ENCODE data around the gene RPL34.
"Not testable (repeated sequence)": the region's sequence is repeated elsewhere in the genome, so short reads cannot be mapped to it uniquely, and the experiment has no call there.

The RPL34 gene

DNA sequence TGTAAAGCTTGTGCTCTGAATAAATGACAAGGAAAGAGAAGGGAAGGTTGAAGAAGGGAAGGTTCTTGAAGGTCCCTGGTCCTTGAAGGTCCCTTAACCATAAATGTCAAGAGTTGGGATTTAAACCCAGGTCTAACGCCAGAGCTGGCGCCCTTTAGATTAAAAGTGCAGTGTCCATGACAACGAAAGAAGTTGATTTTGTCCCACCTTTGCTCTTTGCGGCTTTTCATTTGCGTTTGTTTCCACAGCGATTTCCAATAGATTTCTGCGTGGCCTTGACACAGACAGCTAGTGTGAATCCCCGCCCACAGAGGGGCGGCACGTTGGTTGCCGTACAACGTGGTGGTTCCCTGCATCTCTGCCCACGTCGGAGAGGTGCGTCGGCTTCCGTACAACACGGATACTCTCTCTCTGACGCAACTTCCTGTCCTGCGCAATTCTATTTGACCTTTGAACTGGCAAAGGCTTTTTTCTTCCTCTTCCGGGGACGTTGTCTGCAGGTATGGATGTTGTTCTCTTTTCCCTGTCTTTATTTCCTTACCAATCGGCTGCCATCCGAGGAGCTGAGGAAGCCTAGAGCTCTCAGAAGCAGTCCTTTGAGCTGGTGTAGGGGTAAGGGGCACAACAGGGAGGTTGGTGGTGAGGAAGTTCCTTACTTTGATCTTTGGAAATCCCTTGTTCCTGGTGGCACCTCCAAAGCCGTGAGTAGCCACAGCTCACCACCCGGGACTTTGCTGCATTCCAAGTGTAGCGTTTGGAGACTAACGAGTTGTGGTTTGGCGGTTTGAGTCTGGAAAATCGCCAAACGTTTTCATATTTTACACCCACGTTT lies at the start of gene RPL34:
Gene RPL34 (plus strand): TSS at position 476 of the 832 bp plus-strand sequence. CDS start 1,384 bp downstream, outside the sequence.
- FAIRE-seq: peak; percentile 98

DNA sequence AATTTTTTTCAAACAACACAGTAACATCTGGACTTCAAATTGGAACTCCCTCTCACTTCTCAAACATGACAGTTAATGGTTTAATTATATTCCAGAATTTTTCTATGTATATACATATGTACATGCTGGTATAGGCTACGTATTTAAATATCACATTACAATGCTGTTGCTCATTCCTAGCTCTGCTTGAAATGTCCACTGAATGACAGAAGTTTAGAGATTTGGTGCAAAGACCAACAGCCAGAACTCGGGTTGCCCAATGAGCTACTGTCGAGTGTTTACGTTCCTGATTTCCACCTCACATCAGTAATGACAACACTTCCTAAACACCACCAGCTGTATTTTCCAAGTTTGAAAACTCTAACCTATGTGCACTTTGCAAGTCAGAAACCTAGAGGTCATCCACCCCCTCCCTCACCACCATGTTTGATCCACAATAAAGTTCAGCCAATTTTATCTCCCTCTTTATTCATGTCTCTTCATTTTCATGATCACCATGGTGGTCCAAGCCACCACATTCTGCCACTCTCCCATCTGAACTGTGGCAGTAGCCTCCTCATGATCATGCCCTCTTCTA lies 49.3 kb upstream of the RPL34 start:
- FAIRE-seq: no peak

DNA sequence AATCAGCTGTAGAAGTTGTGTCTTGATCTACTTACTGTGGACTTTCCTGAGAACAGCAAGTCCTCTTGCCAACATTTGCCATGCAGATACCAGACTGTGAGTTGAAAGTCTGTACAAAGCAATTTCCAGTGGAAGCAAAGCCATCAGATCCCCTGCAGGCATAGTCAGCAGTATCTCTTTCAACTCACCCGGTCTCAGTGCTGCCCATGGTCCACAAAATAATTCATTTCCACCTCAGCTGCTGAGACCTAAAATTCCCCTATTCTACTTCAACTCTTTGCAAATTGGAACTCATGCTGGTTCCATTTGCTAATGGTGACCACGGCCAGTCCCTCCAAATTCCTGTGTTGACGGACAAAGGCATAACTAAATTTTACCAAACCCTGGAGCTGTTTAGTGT lies 46.0 kb upstream of the RPL34 start:
- FAIRE-seq: no peak

DNA sequence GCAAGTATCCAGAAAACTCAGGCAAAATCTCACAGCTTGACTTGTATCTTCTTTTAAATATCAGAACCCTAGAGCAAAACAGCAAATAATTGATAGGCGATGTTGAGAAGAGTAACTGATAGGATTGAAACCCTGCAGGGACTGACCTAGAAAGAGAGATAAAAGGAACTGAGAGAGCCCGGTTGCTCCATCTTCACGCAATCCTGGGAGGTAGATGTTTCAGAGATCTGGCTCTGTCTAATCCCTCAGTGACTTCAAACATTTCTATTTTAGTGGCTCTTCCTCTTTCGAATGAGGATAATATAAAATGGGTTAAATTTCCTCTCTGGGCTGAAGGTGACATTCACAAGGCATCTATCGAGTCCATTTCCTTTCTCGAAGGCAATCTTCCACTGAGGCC lies 39.3 kb upstream of the RPL34 start:
- no peak for FAIRE-seq

DNA sequence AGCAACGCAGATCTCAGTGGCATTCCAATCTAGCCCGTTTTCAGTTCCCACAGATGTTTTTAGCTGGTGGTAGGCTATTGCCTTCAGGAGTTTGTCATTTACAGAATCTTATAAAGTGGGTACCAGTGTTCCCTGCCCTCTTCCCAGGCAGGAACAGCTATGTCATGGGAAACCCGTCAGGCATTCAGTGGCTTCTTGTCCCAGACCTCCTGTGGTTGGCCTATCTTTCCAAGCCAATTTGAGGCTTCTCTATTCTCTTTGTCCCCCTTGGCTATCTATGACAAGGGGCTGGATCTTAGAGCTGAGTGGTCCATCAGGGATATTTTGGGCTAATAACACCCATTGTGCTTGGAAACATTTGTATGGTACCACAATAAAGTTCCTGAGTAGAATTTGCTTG lies 33.6 kb upstream of the RPL34 start:
- FAIRE-seq: no peak

DNA sequence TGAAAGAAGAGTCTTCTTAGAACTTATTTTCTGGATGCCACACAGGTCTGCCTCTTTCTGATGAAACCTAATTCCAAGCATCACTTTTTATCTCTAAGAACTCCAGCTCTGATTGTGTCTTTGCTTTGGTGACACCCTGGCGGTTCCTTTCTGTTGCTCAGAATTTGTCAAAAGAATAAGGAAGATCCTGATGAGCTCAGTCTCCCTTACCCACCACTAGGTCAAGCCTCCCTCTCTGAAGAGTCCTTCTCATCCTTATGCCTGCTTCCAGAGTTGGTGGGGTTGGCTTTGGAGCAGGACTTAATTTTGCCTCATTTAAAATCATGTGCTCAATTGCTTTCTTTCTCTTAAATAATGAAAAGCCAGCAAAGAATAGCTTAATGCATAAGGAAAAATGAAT lies 31.5 kb upstream of the RPL34 start:
- no peak for FAIRE-seq

DNA sequence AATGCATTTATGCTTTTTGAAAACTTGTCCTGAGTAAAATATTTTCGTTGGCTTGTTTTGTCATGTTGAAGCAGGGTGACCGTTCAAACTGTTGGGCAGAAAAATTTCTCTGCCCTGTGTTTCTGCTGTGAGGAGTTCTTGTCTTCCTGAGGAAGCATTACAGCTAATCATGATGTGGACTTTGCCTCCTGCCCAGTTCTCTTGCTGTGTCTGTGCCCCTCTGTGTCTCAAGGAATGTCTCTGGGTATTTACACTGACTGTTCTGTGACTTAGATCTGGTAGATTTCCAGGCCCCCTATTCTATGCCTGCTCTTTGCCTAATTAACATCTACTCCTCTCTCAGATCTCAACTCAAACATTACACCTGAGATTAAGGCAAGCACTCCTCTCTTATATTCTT lies 30.4 kb upstream of the RPL34 start:
- FAIRE-seq: no peak

DNA sequence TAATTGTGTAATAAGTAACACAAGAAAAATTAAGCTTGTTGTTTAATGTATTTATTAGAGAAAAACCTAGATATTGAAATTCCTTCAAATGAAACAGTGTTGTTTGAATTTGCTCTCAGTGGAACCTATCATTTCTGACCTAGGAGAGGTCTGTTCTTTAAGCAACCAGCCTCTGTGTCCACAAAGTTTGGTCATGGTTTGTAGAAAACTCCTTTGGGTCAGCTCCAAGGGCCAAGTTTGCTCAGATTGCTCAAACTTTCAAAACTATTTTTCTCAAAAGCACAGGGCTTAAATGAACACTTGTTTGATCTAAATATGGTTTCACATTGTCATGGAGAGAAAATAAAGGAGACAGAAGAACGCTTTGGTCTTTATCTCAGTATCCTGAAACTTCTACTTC lies 29.6 kb upstream of the RPL34 start:
- FAIRE-seq: no peak

DNA sequence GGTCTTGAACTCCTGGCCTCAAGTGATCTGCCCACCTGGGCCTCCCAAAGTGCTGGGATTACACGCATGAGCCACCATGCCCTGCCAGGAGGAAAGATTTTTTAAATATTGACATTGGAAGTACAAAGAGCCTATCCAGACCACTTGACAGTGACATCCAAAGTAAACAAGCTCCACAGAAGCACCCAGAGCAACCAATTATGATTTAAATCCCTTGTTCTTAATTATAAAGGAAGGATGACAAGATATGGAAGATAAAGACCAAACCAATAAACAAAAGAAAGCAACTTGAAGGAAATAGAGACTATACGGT lies 27.7 kb upstream of the RPL34 start:
- FAIRE-seq: no peak

DNA sequence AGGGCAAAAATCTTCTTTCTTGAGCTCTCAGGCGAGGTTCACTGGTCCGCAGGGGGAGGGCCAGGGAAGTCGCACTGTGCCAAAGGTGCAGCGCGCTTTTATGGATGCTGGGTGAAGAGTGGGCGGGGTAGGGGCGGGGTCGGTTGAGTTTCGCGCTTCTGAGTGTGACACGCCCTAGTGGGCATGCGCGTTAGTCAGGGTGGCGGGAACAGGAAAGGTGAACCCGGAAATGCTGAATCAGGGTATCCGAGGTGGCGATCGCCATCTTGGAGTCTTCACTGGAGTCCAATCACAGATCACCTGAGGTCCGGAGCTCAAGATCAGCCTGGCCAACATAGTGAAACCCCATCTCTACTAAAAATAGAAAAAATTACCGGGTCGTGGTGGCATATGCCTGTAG lies 26.1 kb upstream of the RPL34 start:
- FAIRE-seq: not testable (repeated sequence)

DNA sequence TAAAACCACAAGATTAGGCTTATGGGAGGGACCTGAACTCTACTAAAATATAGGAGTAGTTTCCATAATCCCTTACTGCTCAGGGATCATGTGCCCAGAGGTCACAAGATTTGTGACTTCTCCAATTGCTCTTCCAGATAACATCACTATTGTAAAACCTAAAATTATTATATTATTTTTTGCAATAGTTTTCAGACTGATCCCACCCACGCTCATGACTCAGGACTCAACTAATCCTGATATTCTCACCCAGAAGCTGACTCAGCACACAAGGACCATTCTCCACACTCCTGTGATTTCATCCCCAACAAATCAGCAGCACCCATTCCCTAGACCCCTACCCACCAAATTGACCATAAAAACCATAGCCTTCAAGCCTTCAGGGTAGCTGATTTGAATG lies 24.0 kb upstream of the RPL34 start:
- no peak for FAIRE-seq

DNA sequence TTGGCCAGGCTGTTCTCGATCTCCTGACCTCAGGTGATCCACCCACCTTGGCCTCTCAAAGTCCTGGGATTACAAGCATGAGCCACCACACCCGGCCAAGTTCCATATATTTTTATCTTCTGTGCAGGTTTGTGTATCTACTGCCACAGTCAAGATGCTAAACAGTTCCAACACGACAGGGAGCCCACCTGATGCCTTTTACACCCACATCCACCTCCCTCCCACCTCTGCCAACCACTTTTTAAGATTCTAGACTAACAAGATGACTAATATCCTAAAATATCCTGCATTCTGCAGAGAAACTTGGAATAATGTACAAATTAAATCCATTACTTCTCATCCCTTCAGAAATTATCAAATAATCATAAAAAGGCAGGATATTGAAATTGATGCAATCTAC lies 19.3 kb upstream of the RPL34 start:
- no peak for FAIRE-seq

DNA sequence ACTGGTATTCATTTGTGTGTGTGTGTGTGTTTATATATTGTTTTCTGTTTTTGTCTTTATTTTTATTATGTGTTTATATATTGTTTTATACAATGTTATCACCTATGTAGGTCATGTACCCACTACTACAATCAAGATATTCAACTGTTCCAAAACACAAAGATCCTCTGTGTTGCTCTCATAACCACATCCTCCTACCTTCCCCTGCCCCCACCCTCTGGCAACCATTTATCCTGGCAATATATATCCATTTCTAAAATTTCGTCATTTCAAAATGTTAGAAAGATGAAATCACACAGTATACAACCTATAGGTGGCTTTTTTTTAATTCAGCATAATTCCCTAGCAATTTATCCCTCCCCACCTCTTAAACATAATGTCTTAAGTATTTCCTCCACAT lies 18.8 kb upstream of the RPL34 start:
- FAIRE-seq: no peak

DNA sequence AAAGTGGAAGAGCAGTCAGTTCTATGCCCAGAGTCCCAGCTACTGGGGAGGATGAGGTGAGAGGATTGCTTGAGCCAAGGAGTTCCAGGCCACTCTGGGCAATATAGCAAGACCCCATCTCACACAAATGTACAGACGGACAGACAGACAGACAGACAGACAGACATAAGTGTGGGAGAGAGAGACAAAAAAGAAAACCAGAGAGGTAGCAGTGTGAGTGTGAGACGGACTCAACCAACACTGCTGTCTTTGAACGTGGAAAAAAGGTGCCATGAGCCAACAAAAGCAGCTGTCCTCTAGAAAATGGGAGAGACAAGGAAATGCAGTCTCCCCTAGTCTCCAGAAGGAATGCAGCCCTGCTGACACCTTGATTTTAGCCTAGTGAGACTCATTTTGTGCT lies 18.2 kb upstream of the RPL34 start:
- FAIRE-seq: no peak

DNA sequence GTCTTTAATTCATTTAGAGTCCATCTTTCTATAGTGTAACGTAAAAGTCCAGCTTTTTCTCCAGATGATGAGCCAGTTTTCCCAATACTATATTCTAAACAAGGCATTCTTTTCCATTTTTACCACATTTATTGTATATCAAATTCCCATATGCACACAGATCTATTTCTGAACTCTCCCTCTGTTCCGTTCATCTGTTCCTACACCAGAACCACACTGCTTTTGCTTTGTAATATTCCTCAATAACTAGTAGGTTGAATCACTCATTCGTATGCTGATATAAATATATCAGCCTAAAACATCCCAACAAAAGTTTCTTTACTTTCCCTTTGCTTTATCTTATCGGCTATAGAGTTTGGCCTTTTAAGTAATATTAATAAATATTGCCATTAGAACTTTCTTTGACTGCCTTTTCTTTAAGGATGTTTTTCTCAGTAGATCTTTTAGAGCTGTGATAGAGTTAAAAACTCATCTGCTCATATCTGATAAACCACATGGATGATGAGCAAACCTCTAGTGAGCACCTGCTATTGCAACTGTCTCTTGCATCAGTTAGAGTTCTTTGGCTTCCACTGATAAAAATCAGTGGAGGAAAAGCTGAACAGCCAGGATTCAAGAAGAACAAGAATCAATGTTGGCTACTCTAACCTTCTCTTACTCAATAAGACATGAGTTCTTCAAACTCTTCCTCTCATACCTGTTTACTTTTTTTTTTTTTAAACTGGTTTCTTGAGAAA lies 13.1 kb upstream of the RPL34 start:
- FAIRE-seq: no peak

DNA sequence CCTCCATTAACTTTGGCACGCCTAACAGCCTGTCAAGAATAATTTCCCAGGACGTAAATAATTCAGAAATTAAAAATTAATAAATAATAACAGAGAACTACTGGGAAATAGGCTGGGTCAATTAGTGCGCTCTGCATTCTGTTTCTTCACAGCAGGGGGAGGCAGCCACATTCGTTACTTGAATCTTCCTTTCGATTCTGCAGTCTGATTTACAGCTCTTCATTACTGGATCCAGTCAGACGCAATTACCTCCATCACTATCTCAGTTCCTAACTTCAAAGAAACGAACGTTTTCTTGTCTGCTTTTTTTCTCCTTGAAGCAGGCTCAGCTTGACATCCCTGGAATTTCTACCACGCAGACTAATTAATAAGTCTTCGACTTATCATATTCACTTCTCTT lies 9.0 kb upstream of the RPL34 start:
- FAIRE-seq: no peak

DNA sequence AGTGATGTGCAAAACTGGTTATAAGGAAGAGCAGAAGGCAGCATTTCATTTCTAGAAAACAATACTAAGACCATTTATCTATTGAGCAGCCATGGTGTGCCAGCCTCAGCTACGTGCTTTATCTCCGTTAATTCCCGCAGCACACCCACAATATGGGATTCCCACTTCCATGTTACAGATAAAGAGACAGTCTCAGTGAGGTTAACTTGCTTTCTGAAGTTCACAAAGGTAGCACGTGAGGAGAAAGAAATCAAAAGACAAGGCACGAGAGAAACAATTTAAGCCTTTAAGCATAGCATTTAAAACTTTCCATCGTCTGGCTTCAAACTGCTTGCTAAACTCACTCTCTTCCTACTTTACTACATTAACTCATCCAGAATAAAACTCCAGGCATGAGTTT lies 8.0 kb upstream of the RPL34 start:
- no peak for FAIRE-seq

DNA sequence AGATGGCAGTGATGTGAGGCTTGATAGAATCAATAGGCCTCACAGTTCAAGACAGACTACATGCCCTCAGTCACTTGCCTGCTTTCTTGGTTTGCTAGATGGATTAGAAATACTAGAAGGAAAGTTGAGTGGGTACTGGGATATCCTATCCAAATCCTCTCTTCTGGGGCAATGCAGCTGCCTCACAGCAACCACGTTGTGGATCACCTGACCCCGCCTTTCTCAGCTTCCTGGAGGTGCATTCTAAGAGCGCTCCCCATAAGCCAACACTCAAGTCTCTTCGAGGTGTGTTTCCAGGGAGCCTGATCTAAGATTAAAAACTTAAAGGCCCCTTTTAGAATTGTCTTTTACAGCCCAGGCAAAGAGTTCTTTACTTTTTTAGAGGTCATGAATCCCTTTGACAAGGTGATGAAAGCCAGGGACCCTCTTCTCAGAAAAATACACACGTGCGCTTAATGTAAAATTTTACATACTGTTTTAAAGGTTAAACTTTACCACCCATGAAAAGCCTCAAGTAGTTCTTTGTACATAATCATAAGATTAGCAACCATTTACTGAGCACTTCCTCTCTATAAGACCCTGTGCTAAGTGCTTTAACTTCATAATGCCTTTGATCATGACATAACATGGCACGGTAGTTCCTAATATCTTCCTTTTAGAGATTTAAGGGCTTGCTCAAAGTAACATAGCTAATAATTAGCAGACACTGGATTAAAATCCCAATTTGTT lies 840 bp upstream of the RPL34 start:
- FAIRE-seq: no peak

DNA sequence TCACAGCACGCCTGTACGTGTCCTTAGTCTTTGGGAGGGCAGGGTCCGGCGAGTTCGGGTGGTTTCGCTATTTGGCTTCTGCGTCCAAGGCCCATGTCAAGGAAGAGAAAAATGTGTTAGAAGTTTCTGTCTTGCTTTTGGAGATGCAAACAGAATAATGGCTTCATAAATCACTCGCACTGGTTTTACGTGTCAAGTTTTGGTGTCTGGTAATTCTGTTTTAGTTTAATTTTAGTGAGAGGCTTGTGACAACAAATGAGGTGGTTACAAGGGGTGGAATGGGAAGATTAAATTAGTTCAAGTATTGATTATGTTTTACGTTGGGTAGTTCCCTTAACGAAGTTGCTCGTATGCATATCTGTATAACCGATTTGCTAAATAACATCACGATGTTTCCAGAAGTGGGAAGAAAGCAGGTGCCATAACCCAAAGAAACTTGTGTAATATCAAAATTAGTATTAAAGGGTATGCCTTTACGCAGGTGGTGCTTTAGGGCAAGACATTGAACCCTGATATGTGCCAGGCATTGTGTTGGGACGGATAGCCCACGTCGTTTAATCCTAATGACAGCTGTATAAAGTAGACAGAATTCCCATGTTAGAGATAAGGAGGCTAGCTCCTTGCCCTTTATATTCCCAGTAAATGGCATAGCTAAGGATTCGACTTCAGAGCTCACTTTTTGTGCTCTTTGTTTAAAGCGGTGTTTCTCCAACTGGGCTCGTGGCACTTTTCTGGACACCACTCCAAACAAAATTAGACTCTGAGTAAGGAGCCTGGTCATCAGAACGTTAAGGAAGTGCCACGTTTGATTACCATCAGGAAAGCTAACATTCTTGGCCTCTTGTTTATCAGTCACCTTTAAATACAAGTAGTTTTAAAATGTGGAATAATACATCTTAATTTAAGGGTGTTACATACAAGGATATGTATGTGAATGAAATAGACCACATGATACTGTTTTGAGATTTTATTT lies 843 bp downstream of the RPL34 start:
- FAIRE-seq: no peak

DNA sequence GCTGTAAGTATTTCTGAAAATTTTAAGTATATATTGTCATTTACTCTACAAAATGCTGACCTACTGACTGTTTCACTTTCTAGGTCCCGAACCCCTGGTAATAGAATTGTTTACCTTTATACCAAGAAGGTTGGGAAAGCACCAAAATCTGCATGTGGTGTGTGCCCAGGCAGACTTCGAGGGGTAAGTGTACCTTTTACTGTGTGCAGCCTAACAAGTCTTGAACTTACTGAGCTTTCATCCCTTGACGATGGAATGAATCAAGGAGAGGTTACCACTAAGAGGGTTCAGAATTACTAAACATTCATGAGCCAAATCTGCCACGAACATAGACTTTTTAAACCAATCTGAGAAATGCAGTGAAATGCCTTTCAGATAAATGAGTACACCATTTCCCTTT lies 1.6 kb downstream of the RPL34 start:
- FAIRE-seq: no peak

DNA sequence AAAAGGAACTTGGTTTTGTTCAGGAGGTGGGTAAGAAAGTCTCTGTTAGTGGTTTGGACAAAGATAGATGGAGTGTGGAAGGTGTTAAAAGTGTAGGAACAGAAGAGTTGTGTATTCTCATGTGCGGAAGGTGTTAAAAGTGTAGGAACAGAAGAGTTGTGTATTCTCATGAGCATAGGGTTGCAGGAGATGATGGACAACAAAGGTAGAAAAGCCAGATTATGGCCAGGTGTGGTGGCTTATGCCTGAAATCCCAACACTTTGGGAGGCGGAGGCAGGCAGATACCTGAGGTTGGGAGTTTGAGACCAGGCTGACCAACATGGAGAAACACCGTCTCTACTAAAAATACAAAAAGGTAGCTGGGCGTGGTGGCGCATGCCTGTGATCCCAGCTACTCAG lies 2.5 kb downstream of the RPL34 start:
- FAIRE-seq: no peak
